RWPE2 (cell line): ENCODE measurements around the gene CEP41.

ENCODE experiments used
- ATAC-seq: fragments of 200-7000 bp; cut with Tn5 transposase; 3 replicates; pipeline ENCODE4 v1.9.1; 2021; ENCODE audit warnings: low read depth
- DNase-seq: peaks from one replicate; pipeline ENCODE4 v3.0.0-alpha.2; 2020; ENCODE audit warnings: low spot score
- H3K27ac ChIP-seq: fragments of 450-650 bp; 2 replicates; pipeline ENCODE4 v1.5.1; 2017; ENCODE audit warnings: mild to moderate bottlenecking; ENCODE audit not compliant: poor library complexity, severe bottlenecking
- H3K27me3 ChIP-seq: fragments of 250-450 bp; sonication (Bioruptor Pico); 2 replicates; pipeline ENCODE4 v1.5.1; 2021; ENCODE audit warnings: mild to moderate bottlenecking, moderate library complexity; ENCODE audit not compliant: insufficient read depth, poor library complexity, severe bottlenecking
- H3K36me3 ChIP-seq: fragments of 250-450 bp; sonication (Bioruptor Pico); 2 replicates; pipeline ENCODE4 v1.5.1; 2020; ENCODE audit warnings: low read depth, mild to moderate bottlenecking, moderate library complexity
- H3K4me1 ChIP-seq: fragments of 250-450 bp; sonication (Bioruptor Pico); 2 replicates; pipeline ENCODE4 v1.5.1; 2021; ENCODE audit warnings: mild to moderate bottlenecking, moderate library complexity; ENCODE audit not compliant: insufficient read depth, poor library complexity, severe bottlenecking
- H3K4me3 ChIP-seq: fragments of 250-450 bp; sonication (Bioruptor Pico); 2 replicates; pipeline ENCODE4 v1.5.1; 2021; ENCODE audit warnings: mild to moderate bottlenecking, moderate library complexity; ENCODE audit not compliant: severe bottlenecking
- H3K9me3 ChIP-seq: fragments of 250-450 bp; sonication (Bioruptor Pico); 2 replicates; pipeline ENCODE4 v1.5.1; 2021; ENCODE audit warnings: mild to moderate bottlenecking, moderate library complexity; ENCODE audit not compliant: severe bottlenecking
- CTCF ChIP-seq: fragments of 450-650 bp; IDR thresholded peaks from one replicate; pipeline ENCODE4 v1.5.1; 2017; ENCODE audit warnings: mild to moderate bottlenecking, moderate library complexity; ENCODE audit not compliant: poor library complexity, severe bottlenecking

The CEP41 gene

GRCh38 chr7:130387306-130387627, 53.5 kb downstream of the CEP41 start:
- Histone ChIP-seq H3K27me3 (no peaks in the 10 kb centered on the region), H3K4me3 (no peak overlapping the region), H3K4me1 (no peaks in the 10 kb centered on the region), H3K27ac (no peak overlapping the region), H3K36me3 (no peaks in the 10 kb centered on the region), H3K9me3 (no peaks in the 10 kb centered on the region)
- DNase-seq (no peak), ATAC-seq (no peak)
- no peak for TF ChIP-seq CTCF

DNA sequence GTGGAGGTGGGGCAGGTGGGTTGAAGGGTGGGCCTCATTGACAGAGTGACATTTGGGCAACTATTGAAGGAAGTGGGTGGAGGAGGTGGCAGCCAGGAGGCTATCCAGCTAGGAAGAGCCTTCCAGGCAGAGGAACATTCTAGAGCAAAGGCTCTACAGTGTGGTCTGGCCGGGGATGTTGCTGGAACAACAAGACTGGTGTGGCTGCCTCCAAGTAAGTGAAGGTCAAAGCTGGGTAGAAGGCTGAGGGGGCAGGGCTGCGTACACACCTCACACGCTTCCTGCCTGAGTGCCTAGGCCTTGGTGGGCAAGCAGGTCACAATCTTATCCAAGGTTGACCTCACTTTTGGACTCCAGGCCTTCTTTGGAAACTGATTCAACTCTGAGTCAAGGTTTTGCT, 53.9 kb downstream of the CEP41 start:
- H3K9me3 ChIP-seq = no peaks in the 10 kb centered on the region
- TF ChIP-seq CTCF = no peak
- H3K36me3 ChIP-seq = no peaks in the 10 kb centered on the region
- H3K4me1 ChIP-seq = no peaks in the 10 kb centered on the region
- DNase-seq (no peak), ATAC-seq (no peak)
- no peaks in the 10 kb centered on the region for H3K27me3 ChIP-seq
- no peak overlapping the region for H3K27ac ChIP-seq
- H3K4me3 ChIP-seq = no peak overlapping the region

- no peak for ATAC-seq
- Histone ChIP-seq H3K9me3 (no peaks in the 10 kb centered on the region), H3K4me1 (no peaks in the 10 kb centered on the region), H3K4me3 (no peak overlapping the region), H3K27ac (no peak overlapping the region), H3K27me3 (no peaks in the 10 kb centered on the region), H3K36me3 (no peaks in the 10 kb centered on the region)
- TF ChIP-seq CTCF = no peak
- no peak for DNase-seq
Observed at GRCh38 chr7:130385600-130386066, 55.2 kb downstream of the CEP41 start.

DNA sequence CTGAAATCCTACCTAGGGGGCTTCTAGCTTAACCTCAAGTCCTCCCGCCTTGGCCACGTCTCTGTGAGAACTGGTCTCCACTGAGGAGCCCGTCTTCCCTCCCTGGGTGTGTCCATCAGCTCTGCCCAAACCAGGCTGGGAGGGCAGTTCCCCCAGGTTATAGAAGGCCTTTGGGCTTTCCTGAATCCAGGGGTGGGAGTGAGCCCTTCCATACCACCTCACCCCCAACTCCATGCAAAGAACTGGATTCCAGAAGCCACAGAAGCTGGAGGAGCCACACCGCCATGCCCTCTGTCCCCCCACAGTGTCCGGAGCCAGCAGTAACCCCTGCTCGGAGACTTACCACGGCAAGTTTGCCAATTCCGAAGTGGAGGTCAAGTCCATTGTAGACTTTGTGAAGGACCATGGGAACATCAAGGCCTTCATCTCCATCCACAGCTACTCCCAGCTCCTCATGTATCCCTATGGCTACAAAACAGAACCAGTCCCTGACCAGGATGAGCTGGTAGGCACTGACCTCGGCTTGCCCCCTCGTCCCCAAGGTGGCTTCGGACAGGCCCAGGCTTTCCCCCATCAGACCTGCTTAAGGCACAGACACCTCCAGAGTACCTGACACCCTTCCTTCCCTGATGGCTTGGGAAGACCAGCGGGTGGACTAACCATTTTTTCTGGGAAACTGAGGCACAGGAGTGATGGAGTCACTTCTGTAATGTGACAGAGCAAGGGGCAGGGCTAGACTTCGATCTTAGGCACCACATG, 55.8 kb downstream of the CEP41 start:
- Histone ChIP-seq H3K4me1 (no peaks in the 10 kb centered on the region), H3K27me3 (no peaks in the 10 kb centered on the region), H3K9me3 (no peaks in the 10 kb centered on the region), H3K4me3 (no peak overlapping the region), H3K27ac (no peak overlapping the region), H3K36me3 (no peaks in the 10 kb centered on the region)
- no peak for DNase-seq
- no peak for ATAC-seq
- TF ChIP-seq CTCF = no peak

DNA sequence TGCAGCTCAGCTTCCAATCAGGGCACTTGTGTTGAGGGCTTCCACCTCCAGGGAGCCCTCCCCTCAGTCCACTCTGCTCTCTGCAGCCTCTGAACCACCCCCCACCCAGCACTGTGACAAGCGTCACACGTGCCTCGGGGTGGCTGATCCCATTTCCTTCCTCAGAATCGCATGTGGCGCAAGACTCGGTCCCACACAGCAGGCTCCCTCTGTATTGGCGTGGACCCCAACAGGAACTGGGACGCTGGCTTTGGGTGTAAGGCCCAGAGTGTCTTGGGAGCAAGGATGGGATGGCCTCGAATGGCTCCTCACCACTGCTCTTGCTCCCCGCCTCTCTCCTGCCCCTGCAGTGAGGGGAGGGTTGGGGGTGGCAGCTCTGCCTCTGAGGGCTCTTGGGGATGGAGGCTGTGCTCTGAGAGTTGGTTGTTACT, 56.4 kb downstream of the CEP41 start:
- no peaks in the 10 kb centered on the region for H3K27me3 ChIP-seq
- H3K36me3 ChIP-seq = no peaks in the 10 kb centered on the region
- H3K27ac ChIP-seq = no peak overlapping the region
- H3K9me3 ChIP-seq = no peaks in the 10 kb centered on the region
- no peak for TF ChIP-seq CTCF
- DNase-seq (no peak), ATAC-seq (no peak)
- H3K4me3 ChIP-seq = no peak overlapping the region
- no peaks in the 10 kb centered on the region for H3K4me1 ChIP-seq
